Fibroblast of lung (primary cell): ENCODE data around the gene POLQ.

Experiments
- EZH2 ChIP-seq: IDR thresholded peaks from 2 replicates; pipeline ENCODE4 v1.5.1; 2012; ENCODE audit warnings: low read length, control low read depth, mild to moderate bottlenecking; ENCODE audit errors: missing control alignments
- TF ChIP-seq, protein P1 (sequence below), 2 donors: IDR thresholded peaks in 1 of 2; conservative IDR thresholded peaks in 1 of 2; 1 replicate in 1 of 2; 2 replicates in 1 of 2; pipeline ENCODE4 v1.5.1; 2011 to 2012; ENCODE audit warnings: low read length in 2 of 2, control low read depth in 1 of 2, inconsistent platforms in 1 of 2, low read depth in 1 of 2, mild to moderate bottlenecking in 1 of 2

DNA sequence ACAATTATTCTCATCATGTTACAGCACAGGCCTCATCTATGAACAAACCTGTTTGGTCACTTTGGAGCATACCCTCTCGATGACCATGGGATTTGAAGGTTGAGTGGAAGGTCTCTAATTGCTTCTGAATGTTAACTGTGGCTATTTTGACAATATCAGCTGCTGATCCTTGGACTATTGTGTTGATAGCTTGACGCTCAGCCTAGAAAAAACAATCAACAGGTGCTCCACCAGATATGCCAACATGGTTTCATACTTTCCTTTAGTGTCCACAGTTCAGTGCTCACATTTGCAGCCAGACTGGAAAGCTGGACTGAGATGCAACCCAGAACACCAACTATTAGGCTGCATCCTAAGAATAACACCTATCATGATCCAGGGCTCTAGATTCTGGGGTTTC is 109.7 kb downstream of the POLQ start:
- TF ChIP-seq, protein P1, sequence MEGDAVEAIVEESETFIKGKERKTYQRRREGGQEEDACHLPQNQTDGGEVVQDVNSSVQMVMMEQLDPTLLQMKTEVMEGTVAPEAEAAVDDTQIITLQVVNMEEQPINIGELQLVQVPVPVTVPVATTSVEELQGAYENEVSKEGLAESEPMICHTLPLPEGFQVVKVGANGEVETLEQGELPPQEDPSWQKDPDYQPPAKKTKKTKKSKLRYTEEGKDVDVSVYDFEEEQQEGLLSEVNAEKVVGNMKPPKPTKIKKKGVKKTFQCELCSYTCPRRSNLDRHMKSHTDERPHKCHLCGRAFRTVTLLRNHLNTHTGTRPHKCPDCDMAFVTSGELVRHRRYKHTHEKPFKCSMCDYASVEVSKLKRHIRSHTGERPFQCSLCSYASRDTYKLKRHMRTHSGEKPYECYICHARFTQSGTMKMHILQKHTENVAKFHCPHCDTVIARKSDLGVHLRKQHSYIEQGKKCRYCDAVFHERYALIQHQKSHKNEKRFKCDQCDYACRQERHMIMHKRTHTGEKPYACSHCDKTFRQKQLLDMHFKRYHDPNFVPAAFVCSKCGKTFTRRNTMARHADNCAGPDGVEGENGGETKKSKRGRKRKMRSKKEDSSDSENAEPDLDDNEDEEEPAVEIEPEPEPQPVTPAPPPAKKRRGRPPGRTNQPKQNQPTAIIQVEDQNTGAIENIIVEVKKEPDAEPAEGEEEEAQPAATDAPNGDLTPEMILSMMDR (conservative IDR thresholded peaks at IDR 0.05 in 1 of 2, IDR thresholded peaks at IDR 0.05 in 1 of 2; ENCODE audit: low read depth in 1 of 2, low read length in 2 of 2) = no peak
- no peak for TF ChIP-seq EZH2
